GM21390 (cell line): Measurements from ENCODE around the gene CYGB.

Source experiments
- ATAC-seq: cut with Tn5 transposase; IDR thresholded peaks from one replicate; pipeline ENCODE4 v1.9.1; 2021; ENCODE audit not compliant: unreplicated experiment

Gene CYGB

DNA sequence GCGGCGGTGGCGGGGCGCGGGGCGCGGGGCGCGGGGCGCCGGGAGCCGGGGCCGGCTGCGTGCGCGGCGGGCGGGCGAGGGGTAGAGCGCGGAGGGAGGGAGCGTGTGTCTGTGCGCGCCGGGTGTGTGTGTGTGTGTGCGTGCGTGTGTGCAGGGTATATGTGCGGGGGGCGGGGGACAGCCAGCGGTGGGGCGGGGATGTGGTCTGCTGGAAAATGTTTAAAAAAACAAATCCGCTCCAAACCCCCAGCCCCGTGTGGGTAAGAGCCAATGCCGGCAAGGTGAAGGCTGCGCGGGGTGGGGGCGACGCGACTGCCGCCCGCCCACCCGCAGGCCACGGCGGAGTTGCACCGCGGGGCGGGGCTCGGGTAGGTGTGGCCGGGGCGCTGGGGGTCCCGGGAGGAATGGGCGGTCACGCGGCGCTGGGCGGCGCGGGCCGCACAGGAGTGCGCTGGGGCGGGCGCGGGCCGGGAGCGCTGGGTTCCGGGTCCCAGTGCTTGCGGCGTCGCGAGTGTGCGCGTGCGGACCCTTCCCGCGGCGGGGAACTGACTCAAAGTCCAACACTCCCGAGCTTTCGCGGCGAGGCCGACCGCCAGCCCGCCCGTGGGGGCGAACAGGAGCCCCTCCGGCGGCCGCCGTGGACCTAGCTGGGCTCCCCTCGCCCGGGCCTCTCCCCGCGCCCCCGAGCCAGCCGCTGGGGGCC, at the start of gene CYGB:
Gene CYGB (minus strand): TSS at position 132 of the 703 bp plus-strand sequence. CDS start 167 bp downstream, outside the sequence.
- no peak for ATAC-seq

DNA sequence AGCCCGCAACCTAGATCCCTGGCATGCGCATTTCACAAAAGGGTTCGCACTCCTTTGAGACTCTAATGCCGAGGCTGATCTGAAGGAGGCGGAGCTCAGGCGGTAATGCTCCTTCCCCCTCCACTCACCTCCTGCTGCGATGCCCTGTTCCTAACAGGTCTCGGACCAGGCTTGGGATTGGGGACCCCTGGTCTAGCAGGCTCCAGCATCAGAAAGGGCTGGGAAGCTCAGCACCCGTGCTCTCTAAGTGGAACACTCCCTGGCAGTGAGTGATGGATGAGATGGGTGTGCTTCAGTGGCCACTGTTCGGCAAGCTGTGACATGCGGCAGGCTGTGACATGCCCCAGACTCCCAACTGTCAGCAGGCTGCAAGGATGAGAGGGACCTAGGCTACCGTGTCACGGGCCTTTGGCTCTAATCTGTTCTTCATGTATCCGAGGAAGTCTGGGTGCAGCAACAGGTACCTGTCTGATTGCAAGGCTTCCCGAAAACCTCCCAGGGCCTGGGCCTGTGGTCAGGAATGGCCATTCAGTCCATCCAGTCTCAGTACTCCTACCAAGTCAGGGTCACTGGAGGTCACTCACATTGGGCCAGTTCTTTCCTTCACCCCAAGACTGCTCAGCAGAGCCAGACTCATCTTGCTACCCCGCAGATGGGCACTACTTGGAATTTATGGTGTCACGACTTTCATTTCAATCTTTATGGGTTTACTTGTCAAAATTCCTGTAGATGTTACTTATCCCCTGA, 49.4 kb upstream of the CYGB start:
- ATAC-seq: no peak

DNA sequence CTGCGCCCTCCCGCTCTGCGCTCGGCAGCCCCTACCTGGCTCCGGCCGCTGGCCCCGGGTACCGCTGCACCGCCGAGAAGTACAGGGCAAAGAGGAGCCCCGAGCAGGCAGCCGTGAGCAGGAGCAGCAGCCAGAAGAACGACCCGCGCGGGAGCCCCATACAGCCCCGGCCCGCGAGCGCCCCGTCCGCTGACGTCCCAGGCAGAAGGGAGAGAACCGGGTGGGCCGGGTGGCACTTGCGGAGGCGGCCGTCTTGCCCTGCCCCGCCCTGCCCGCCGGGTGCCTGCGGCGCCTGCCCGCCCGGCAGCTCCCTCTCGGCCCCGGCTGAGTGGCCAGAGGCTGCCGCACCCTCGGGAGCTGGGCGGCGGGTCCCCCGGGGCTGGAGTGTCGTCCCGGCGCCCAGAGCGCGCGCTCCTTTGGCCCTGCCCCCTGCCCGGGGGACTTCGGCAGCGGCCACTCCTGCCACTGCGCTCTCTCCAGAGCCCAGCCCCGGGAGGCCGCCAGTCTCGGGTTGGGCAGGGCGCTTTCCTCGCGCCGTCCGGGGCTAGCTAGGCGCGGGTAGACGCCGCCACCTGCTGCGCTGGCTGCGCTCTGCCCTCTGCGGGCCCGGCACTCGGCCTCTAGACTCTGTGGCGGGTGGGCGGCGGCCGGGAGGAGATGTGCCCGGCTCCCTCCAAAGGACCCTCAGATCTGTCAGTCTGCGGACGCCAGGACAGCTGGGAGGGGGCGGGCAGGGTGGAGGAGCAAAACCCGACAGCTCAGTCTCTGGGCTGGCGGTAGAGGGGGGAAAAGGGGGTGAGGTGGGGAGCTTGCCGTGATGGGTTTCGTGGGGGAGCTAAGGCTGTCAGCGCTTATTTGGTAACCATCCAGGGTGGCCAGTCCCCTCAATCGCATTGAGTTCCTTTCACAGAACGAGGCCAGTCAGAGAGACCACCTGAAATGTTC, 48.4 kb upstream of the CYGB start, which contains the start of gene ST6GALNAC2:
Gene ST6GALNAC2 (minus strand): TSS at position 212 of the 945 bp plus-strand sequence. CDS start 52 bp downstream, at position 160.
- no peak for ATAC-seq

DNA sequence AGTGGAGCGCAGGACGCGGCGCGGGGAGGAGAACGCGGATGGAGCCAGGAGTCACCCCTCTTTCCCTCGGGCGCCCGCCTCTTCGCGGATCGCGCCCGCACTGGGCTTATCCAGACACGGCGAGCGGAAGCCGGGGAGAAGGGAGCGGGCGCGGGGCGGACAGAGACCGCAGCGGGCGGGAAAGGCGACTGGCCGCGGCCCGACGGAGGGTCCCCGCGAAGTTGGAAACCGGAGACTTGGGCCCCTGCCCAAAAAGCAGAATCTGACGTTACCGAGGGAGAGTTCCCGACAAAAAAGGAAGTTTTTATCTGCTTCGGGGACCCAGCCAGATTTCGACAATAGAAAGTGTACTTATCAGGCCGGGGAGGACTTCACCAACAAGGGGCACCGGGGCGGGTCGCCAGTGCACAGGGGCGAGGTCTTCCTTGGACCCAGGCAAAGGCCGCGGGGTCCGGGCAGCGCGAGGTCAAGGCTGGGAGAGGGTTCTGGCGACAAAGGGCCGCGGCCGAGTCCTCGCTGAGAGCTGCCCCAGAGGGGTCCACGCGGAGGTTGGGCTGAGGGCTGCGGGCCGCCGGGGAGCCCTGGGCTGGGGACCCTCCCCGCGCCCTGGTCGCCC, 47.6 kb upstream of the CYGB start:
- no peak for ATAC-seq

DNA sequence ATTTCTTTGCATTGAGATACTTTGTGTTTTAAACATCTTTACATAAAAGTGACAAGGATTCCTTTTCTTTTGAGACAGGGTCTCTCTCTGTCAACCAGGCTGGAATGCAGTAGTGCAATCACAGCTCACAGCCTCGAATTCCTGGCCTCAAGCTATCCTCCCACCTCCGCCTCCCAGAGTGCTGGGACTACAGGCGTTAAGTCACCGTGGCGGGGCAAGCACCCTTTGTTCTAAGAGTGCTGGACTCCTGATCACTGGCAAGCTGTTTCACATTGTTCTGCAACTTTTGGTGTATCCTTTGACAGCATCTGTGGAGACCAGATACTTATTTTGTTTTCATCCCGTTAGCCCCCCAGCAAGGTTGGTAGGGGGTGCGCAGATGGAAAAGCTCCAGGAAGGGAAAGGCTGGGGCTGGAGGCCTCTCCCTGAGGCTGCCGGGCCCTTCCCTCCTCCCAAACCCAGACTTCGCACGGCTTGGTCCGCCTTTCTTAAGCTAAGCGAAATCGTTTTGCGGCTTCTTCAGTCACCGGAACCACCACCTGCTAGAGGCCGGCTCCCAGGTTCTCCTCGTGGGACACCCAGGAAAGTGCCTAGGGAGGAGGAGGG, 47.0 kb upstream of the CYGB start:
- no peak for ATAC-seq

DNA sequence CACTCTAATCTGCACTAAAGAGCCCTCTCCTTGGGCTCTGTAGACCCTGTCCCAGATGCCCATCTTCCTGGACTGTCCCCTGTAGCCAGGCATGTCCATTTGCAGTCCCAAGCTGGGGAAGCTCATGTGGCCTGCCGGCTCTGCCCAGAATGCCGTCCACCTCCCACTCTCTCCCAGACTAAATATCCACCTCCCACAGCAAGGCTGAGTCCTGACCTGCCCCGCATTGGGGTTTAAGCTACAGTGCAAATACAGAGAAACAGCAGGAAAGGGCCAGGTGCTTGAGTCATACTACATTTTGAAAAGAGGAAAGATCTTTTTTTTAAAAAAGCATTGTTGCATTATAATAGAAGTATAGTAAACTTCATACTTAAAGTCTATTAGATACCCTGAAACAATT, 45.2 kb upstream of the CYGB start:
- no peak for ATAC-seq

DNA sequence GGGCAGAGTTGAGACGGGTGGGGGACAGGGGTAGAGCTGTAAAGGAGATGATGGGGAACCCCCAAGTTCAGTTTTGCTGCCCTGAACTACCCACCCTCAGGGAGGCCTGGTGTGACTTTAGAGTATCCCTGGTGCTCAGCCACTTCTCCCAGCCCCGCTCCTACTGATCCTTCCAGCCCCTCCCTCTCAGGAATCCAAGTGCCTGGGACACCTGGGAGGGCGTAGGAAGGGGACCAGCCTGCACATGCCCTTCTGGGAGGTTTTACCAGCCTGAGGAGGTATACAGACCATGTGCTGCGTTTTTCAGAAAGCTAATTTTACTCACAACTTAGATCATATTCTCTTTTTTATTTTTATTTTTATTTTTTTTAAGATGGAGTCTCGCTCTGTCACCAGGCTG, 44.0 kb upstream of the CYGB start:
- ATAC-seq: no peak

DNA sequence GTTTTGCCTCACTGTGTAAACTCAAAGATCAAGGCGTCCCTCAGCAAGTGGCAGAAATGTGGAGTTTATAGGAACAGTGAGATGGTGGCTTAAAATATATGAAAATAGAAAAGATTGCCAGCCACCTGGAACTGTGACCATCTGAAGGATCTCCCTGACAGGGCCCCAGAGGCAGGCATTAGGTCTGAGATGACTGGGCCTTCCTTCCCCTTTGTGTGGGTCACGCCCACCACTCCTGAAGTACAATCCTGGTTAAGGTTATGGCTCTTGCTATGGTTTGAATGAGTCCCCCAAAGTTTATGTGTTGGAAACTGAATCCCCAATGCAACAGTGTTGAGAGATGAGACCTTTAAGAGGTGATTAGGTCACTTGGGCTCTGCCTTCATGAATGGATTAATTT, 41.8 kb upstream of the CYGB start:
- no peak for ATAC-seq

DNA sequence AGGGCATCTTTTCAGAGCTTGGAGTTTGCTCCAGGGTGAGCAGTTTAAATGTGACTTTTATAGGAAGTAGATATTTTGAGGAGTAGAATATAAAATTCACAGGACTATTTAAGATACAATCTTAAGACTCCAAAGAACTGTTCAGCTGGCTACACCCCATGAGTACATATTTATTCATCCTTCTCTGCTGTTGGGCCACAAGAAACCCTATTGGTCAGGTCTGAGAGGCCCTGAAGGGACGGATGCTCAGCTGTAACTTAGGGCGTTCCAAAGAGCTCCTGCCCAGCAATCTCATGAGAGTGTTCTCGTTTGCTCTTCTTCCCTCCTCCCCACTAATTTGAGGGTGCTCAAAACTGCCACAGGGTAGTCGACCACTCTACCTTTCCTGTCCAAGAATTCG, 40.9 kb upstream of the CYGB start:
- no peak for ATAC-seq

DNA sequence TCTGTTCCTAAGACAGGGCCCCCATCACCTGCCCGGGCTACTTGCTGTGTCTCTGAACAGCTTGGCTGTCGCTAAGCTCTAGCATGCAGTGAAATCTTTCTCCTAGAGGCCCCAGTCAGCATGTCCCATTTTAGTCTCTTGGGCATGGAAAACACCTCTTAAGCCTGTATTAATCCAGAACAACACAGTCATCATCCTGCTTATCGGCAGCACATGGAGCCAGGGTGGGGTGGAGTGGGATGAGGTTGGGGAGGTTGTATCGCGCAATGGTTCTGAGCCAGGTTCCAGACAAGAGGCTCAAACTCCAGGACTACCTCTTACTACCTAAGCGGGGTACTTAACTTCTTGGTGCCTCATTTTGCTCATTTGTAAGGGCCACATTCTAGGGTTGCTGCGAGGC, 40.4 kb upstream of the CYGB start:
- no peak for ATAC-seq

DNA sequence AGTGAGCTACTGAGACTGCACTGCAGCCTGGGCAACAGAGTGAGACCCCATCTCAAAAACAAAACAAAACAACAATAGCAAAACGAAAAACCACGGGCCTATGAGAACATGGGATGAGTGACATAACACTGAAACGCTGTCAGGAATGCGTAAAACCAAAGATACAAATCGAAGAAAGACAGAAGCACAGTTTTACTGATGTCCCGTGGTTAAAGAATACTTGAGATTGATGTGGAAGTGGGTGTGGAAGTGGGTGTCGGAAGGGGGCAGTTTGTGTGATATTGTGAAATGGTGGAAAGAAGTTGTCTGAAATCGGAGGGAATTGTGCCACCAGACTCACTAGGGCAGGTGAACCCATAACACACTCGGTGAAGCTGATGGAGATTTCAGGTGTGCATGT, 38.7 kb upstream of the CYGB start:
- no peak for ATAC-seq

DNA sequence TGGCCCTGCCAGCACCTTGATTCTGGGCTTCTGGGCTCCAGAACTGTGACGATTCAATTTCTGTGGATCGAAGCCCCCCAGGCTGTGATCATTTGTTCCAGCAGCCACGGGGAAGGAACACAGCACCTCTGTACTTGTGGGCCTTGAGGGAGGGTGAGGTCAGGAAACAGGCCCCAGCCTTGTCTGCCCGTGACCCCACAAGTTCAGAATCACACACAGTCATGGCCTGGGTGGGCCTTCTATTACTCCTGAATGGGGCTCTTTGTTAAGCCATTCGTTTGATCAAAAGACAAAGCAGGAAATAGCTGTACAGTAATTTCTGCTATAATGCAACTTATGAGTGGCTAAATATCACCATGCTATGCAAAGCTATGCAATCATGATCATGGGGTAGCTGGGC, 38.1 kb upstream of the CYGB start:
- ATAC-seq: no peak

DNA sequence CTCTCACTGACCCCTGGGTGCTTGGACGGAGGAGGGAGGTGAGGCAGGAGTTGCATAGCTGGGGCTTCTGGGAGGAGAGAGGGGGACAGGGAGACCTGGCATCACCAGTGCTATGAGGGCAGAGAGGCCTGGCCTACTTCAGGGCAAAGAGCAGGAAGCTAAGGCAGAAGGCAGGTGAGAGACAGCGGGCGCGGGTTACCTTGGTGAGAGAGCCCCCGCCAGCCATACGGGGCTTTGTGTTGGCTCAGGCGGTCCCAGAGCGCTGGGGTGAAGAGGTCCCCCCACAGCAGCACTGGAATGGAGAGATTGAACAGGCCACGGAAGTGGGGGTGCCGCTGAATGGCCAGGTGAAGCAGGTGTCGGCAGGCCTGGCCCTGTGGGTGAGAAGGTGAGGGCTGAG, 36.7 kb upstream of the CYGB start:
- no peak for ATAC-seq

DNA sequence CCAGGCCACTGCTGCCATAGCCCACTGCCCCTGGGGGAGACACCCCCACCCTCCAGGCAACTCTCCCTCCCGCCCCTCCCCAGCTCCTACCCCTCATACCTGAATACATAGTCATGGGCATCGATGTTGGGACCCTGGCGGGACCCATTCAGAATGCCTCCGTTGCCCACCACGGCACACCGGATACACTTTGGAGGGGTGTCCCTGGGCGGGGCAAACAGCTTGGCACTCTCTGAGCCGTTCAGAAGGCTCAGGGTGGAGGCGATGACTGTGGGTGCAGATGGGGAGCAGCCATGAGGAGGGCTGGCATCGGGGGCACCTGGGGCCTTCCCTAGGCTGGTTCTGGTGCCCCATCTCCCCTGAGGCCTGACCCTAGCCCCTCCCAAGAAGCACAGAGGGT, 35.6 kb upstream of the CYGB start:
- ATAC-seq: no peak

DNA sequence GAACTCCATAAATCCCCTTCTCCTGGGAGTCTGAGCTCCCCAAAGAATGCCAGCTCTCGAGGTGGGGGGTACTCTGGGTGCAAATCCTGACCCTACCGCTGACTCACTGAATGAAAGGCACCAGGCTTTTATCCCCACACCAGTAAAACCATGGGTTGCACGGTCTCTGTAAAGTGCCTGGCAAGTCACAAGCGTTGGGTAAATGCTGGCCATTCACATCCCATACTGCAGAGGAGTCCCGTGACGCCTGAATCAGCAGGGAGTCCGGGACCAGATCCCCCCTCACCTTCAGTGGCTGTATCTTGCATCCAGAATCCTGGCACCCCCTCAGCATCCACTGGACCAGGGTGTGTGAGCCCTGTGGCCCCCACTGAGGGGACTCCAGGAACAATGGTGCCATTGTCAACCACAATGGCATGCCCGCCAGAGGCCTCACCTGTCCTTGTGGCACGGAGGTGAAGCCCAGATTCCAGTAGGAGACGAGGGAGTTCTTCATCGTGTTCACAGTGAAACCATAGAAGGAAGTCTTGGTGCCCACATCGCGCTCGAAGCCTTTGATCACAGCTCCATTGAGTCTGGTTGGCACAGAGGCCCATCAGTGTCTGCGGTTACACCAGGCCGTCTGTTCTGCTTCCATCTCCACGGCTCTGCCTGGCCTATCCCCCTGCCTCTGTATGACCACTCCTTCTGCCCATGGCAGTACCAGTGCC, 34.8 kb upstream of the CYGB start:
- ATAC-seq: no peak

DNA sequence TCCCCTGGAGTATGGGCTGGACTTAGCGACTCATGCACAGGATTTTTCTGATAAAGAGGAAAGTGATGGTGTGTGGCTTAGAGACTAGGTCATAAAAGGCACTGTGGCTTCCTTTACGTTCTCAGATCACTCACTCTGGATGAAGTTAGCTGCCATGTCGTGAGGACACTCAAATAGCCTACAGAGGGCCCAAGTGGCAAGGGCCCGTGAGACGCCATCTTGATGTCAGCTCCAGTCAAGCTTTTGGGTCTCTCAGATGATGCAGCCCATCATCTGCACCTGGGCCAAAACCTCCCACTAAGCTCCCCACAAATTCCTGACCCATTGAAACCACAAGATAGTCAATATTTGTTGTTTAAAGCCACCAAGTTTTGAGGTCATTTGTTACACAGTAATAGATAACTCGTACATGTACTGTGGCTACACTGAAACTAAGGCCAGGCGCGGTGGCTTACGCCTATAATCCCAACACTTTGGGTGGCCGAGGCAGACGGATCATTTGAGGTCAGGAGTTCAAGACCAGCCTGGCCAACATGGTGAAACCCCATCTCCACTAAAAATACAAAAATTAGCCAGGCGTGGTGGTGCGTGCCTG, 33.5 kb upstream of the CYGB start:
- ATAC-seq: no peak

DNA sequence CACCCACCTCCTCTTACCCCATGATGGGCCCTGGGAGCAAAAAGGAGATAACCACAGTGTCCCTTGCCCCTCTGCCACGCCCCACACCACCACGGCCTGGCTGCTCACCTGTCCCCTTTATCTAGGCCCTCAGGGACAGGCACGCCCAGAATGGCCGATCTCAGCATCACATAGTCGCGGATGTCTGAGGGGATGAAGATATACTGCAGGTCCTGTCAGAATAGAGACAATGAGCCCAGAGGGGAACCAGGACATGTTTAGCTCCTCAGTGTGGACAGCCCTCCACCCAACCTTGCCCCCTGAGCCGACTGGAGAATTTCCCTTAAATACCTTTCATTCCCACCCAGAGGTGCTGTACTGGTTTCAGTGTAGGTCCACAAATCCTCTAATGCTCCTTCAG, 32.9 kb upstream of the CYGB start:
- no peak for ATAC-seq

DNA sequence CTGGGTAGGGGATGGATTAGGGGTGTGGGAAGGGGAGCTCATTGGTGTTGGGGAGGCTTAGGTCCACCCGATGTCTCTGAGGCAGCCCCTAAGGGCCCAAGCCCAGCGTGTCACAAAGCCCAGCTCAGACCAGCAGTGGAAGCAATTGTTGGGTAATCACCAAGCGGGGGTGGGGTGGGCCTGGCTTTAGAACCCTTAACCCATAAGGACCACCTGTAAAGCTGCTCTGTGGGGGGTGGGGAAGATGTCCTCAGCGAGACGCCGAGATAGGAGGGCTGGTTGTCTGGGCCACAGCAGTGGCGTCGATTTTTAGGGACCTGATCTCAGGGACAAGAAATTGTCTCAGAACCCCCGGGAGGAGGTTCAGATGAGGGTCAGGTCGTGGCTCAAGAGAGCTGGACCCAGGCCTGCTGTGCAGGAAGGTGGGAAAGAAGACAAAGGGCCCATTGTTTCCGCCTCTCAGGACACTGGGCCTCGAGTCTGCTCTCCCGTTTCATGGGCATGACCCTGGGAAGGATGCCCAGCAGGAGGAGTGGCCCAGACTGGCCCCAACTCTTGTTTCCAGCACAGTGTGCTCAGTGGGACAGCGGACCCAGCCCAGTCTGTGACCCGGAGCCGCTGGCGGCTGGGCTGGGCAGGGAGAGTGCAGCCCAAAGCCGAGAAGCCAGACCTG, 32.2 kb upstream of the CYGB start:
- ATAC-seq: no peak

DNA sequence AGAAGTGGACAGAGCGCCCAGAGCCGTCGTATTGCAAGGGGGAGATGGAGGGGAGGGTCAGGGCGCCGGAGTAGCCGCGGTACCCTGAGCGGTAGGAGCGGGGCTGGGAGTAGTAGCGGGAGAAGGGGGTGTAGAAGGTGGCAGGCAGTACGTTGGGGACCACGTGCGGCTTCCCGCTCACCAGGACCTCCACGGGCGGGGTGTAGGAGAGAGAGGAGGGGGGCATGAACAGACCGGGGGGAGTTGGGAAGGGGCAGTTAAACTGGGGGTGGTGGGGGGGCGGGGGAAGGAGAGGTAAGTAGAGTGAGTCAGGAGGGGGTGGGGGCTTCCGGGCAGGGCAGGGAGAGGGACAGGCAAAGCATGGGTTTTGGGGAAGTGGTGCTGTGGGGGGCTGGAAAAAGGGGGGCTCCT, 31.3 kb upstream of the CYGB start:
- no peak for ATAC-seq
